Endothelial cell of hepatic sinusoid (primary cell): ENCODE results near the gene STXBP1.
"Not testable (repeated sequence)": the region's sequence is repeated elsewhere in the genome, so short reads cannot be mapped to it uniquely, and the experiment has no call there.

Source experiments
- in situ Hi-C: cut with HindIII; loops from 2 replicates; pipeline ENCODE4 v1.10.0; 2017; ENCODE audit warnings: low sequenced_read_pairs

The STXBP1 gene

GRCh38 chr9:127613583-127613954, 1.5 kb downstream of the STXBP1 start:
- in situ Hi-C loops: no loop called here

- in situ Hi-C loops: no loop called here
Measured at GRCh38 chr9:127614961-127615360, 2.9 kb downstream of the STXBP1 start.

- in situ Hi-C loops: not testable (repeated sequence)
Measured at GRCh38 chr9:127621339-127621970, 9.4 kb downstream of the STXBP1 start.

- in situ Hi-C loops: loop anchor here (5.0 kb wide), 1 partner anchor 60 kb away; no protein-coding TSS in a partner anchor
Measured at GRCh38 chr9:127626752-127627493, 14.8 kb downstream of the STXBP1 start.

- in situ Hi-C loops: loop anchor here (5.0 kb wide), 1 partner anchor 60 kb away; no protein-coding TSS in a partner anchor
Measured at GRCh38 chr9:127627494-127627855, 15.4 kb downstream of the STXBP1 start.

- in situ Hi-C loops: loop anchor here (5.0 kb wide), 1 partner anchor 58 kb away; no protein-coding TSS in a partner anchor
Measured at GRCh38 chr9:127628758-127629467, 16.8 kb downstream of the STXBP1 start.

- in situ Hi-C loops: loop anchor here (5.0 kb wide), 1 partner anchor 58 kb away; no protein-coding TSS in a partner anchor
Measured at GRCh38 chr9:127629468-127630081, 17.5 kb downstream of the STXBP1 start.

- in situ Hi-C loops: no loop called here
Measured at GRCh38 chr9:127633216-127633862, 21.3 kb downstream of the STXBP1 start.

- in situ Hi-C loops: no loop called here
Measured at GRCh38 chr9:127634021-127634420, 21.9 kb downstream of the STXBP1 start.

- in situ Hi-C loops: no loop called here
Measured at GRCh38 chr9:127634698-127635097, 22.6 kb downstream of the STXBP1 start.

- in situ Hi-C loops: no loop called here
Measured at GRCh38 chr9:127635201-127635735, 23.2 kb downstream of the STXBP1 start.

- in situ Hi-C loops: no loop called here
Measured at GRCh38 chr9:127637322-127637847, 25.3 kb downstream of the STXBP1 start.

- in situ Hi-C loops: no loop called here
Measured at GRCh38 chr9:127640908-127641545, 28.9 kb downstream of the STXBP1 start.

- in situ Hi-C loops: no loop called here
Measured at GRCh38 chr9:127642082-127642740, 30.1 kb downstream of the STXBP1 start.

GRCh38 chr9:127644146-127644827, 32.2 kb downstream of the STXBP1 start:
- in situ Hi-C loops: no loop called here

- in situ Hi-C loops: no loop called here
Measured at GRCh38 chr9:127644943-127645342, 32.9 kb downstream of the STXBP1 start.

GRCh38 chr9:127647451-127647850, 35.4 kb downstream of the STXBP1 start:
- in situ Hi-C loops: no loop called here

GRCh38 chr9:127650518-127650917, 38.4 kb downstream of the STXBP1 start:
- in situ Hi-C loops: loop anchor here (5.0 kb wide), 1 partner anchor 37 kb away; no protein-coding TSS in a partner anchor
